T47D (cell line): ENCODE data around the gene ZNF586.
"Not testable (repeated sequence)": the region's sequence is repeated elsewhere in the genome, so short reads cannot be mapped to it uniquely, and the experiment has no call there.

Experiments used
- DNase-seq, 2 experiments: peaks; one replicate each; pipeline versions ENCODE4 v3.0.0 to v3.0.0-alpha.2; 2011 to 2012; ENCODE audit warnings: low read depth in 1 of 2, low spot score in 1 of 2
- JUND ChIP-seq: IDR thresholded peaks from 2 replicates; pipeline ENCODE4 v1.6.1; 2012; ENCODE audit warnings: low read depth
- in situ Hi-C: cut with HindIII; loops from 2 replicates; pipeline ENCODE4 v1.10.0; 2016; ENCODE audit warnings: low sequenced_read_pairs, low pct_unique_long_range_greater_than_20kb

Gene ZNF586

DNA sequence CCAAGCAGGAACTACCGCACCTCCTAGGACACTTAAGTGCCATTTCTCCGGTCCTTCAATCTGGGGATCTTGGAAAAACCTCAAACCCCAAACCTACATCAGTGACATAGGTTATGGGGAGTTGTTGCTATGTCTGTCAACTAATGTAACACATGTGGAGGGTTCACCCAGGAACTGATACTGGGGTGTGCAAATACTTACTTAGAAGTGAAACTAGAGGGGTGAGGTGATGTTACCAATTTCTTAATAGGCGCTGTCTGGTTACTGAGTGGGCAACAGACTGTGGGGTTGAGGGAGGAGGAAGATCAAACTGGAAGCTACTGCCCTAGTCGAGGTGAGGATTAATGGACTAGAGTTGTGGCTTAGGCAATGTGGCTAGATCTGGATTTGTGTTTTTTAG, 1.9 kb downstream of the ZNF586 start:
- DNase-seq: no peak
- TF ChIP-seq JUND: no peak
- in situ Hi-C loops: no loop called here

GRCh38 chr19:57773488-57773887, 4.0 kb downstream of the ZNF586 start:
- in situ Hi-C loops: no loop called here
- TF ChIP-seq JUND: no peak
- no peak for DNase-seq

- in situ Hi-C loops: no loop called here
- TF ChIP-seq JUND: no peak
These were observed 7.4 kb downstream of the ZNF586 start for GRCh38 chr19:57776764-57777296.

DNA sequence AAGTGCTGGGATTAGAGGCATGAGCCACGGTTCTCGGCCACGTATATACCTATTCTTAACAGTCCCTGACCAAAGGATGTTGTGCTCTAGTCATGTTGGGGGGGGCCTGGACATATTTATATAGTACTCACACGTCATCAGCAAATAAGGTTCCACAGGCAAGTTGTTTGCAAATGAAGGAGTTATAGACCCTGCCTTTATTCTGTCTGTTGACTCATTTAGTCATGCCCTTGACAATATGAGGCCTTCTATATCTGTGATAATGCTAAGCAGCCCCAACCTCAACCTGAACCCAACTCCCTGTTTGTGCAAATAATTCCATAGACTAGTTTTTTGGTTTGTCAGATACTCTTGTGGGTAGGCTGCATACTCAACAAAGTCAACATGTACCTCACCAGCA, 8.9 kb downstream of the ZNF586 start:
- no peak for TF ChIP-seq JUND
- in situ Hi-C loops: no loop called here
- no peak for DNase-seq

More at GRCh38 chr19:57776764-57777296, 7.4 kb downstream of the ZNF586 start:
- DNase-seq: no peak

- TF ChIP-seq JUND: no peak
- DNase-seq: peak in 1 of 2 experiments; percentile 20
- in situ Hi-C loops: no loop called here
These were observed 9.9 kb downstream of the ZNF586 start for GRCh38 chr19:57779220-57779845.

- in situ Hi-C loops: no loop called here
- TF ChIP-seq JUND: no peak
- no peak for DNase-seq
These were observed 16.8 kb downstream of the ZNF586 start for GRCh38 chr19:57786286-57786685.

GRCh38 chr19:57786906-57787305, 17.4 kb downstream of the ZNF586 start:
- TF ChIP-seq JUND: no peak
- no peak for DNase-seq
- in situ Hi-C loops: no loop called here

DNA sequence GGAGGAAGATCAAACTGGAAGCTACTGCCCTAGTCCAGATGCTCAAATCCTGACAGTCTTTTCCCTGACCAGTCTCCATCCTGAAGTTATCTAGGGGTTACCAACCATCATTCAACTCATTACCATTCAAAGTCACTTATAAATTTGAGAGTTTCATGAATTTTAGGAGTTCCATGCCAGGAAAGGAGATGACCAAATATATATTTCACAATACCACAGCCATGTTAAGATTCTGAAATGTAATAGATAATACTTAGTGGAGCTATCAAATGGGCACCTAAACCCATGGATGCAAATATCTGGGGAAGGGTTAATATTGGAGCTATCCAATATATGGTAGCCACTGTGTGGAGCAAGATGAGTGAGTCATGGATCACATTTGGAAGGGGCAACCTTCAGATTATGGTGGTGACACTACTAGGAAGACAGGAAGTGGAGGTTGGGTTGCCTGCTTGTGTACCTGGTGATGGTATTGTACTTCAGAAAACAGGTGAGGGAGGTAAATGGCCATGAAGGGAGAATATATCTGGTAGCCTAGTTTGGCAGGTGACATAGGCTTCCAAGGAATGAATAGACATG, 18.7 kb downstream of the ZNF586 start:
- in situ Hi-C loops: no loop called here
- DNase-seq: no peak
- no peak for TF ChIP-seq JUND

DNA sequence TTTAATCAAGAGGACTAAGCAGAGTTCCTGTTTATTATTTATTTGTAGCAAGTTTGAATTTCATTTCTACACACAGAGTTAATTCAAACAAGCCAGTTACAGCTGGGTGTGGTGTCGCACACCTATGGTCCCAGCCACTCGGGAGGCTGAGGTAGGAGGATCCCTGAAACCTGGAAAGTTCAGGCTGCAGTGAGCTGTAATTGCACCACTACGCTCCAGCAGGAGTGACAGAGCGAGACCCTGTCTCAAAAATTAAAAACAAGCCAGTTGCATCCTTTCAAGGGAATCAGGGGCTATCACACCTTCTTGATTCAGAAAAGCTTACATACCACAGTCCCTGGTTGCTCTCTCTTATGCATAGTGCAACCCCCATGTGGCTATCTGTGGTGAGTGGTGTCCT, 19.8 kb downstream of the ZNF586 start:
- in situ Hi-C loops: no loop called here
- no peak for TF ChIP-seq JUND
- DNase-seq: no peak

- in situ Hi-C loops: not testable (repeated sequence)
These were observed 27.1 kb downstream of the ZNF586 start for GRCh38 chr19:57796580-57796979.

GRCh38 chr19:57800696-57801095, 31.2 kb downstream of the ZNF586 start:
- DNase-seq: peak in 1 of 2 experiments; percentile 72
- in situ Hi-C loops: no loop called here
- TF ChIP-seq JUND: no peak

More at GRCh38 chr19:57796580-57796979, 27.1 kb downstream of the ZNF586 start:
- DNase-seq: not testable (repeated sequence)

GRCh38 chr19:57802269-57802668, 32.8 kb downstream of the ZNF586 start:
- in situ Hi-C loops: no loop called here
- peak in 1 of 2 experiments; percentile 60 for DNase-seq
- no peak for TF ChIP-seq JUND

GRCh38 chr19:57803265-57803593, 33.8 kb downstream of the ZNF586 start:
- no peak for TF ChIP-seq JUND
- in situ Hi-C loops: no loop called here
- DNase-seq: no peak
